ENCODE data around the gene DPEP2.

GRCh38 chr16:67976205-67976604 lies 23.1 kb downstream of the DPEP2 start:
- TF ChIP-seq CTCF (IDR thresholded peaks at IDR 0.05) (no peak), POLR2A (IDR thresholded peaks at IDR 0.05) (no peak)
